ENCODE results near the gene PRUNE2. TPM values are rescaled to one million over a fixed set of nuclear protein-coding genes. Genes with fewer than 3 reads are reported as not detected.

Gene PRUNE2
- total RNA-seq, 2 experiments from 2014 or later = not detected

GRCh38 chr9:76916231-76916630 lies 10.3 kb upstream of the PRUNE2 start:
- Mint-ChIP-seq H3K4me1 (ENCODE audit: low read depth) (no peaks in the 10 kb centered on the region), H3K27ac (no peak overlapping the region), H3K4me3 (no peak overlapping the region), H3K9me3 (no peaks in the 10 kb centered on the region), H3K27me3 (peaks cover 48% of the 10 kb centered on the region), H3K36me3 (ENCODE audit: low read depth) (no peaks in the 10 kb centered on the region)
- H3K27ac ChIP-seq (ENCODE audit: low read depth in 1 of 2, low read length in 2 of 2) = no peak overlapping the region
- DNase-seq (no peak), ATAC-seq (ENCODE audit: poor library complexity) (no peak)
- POLR2A ChIA-PET = no interaction called here
- no peak overlapping the region for H3K4me3 ChIP-seq (ENCODE audit: low read length)
- no peaks in the 10 kb centered on the region for H3K9me3 ChIP-seq (ENCODE audit: control insufficient read depth in 1 of 2, insufficient read depth in 1 of 2, low read length in 2 of 2)
- no peaks in the 10 kb centered on the region for H3K36me3 ChIP-seq (ENCODE audit: insufficient read depth, low read length)
- TF ChIP-seq CTCF (IDR thresholded peaks at IDR 0.05) = no peak
- intact Hi-C loops (cut with DNase I, micrococcal nuclease) = no loop called here
- H3K27me3 ChIP-seq (ENCODE audit: control insufficient read depth in 1 of 2, insufficient read depth in 2 of 2, low read length in 2 of 2) = peaks cover 0 to 4% of the 10 kb centered on the region in 2 experiments
- no peaks in the 10 kb centered on the region for H3K4me1 ChIP-seq (ENCODE audit: insufficient read depth, low read length)
- CTCF ChIA-PET = no interaction called here

- no peaks in the 10 kb centered on the region for H3K4me1 Mint-ChIP-seq (ENCODE audit: low read depth)
- no peaks in the 10 kb centered on the region for H3K9me3 ChIP-seq (ENCODE audit: control insufficient read depth in 1 of 2, insufficient read depth in 1 of 2, low read length in 2 of 2)
- no peaks in the 10 kb centered on the region for H3K36me3 Mint-ChIP-seq (ENCODE audit: low read depth)
- no peaks in the 10 kb centered on the region for H3K9me3 Mint-ChIP-seq
- ATAC-seq (ENCODE audit: poor library complexity) (no peak), DNase-seq (no peak)
- H3K27me3 Mint-ChIP-seq = peaks cover 69% of the 10 kb centered on the region
- H3K4me3 Mint-ChIP-seq = no peak overlapping the region
- no peak overlapping the region for H3K27ac ChIP-seq (ENCODE audit: low read depth in 1 of 2, low read length in 2 of 2)
- intact Hi-C loops (cut with DNase I, micrococcal nuclease) = no loop called here
- POLR2A ChIA-PET = no interaction called here
- no peaks in the 10 kb centered on the region for H3K36me3 ChIP-seq (ENCODE audit: insufficient read depth, low read length)
- H3K4me1 ChIP-seq (ENCODE audit: insufficient read depth, low read length) = no peaks in the 10 kb centered on the region
- peaks cover 0 to 4% of the 10 kb centered on the region in 2 experiments for H3K27me3 ChIP-seq (ENCODE audit: control insufficient read depth in 1 of 2, insufficient read depth in 2 of 2, low read length in 2 of 2)
- no peak for TF ChIP-seq CTCF (IDR thresholded peaks at IDR 0.05)
- CTCF ChIA-PET = no interaction called here
- no peak overlapping the region for H3K4me3 ChIP-seq (ENCODE audit: low read length)
- no peak overlapping the region for H3K27ac Mint-ChIP-seq
These were observed 7.6 kb upstream of the PRUNE2 start for GRCh38 chr9:76913467-76913866.

- peaks cover 70% of the 10 kb centered on the region for H3K27me3 Mint-ChIP-seq
- no peak overlapping the region for H3K4me3 Mint-ChIP-seq
- ChIA-PET POLR2A (no interaction called here), CTCF (no interaction called here)
- H3K27ac ChIP-seq (ENCODE audit: low read depth in 1 of 2, low read length in 2 of 2) = no peak overlapping the region
- H3K4me3 ChIP-seq (ENCODE audit: low read length) = no peak overlapping the region
- peaks cover 0 to 2% of the 10 kb centered on the region in 2 experiments for H3K27me3 ChIP-seq (ENCODE audit: control insufficient read depth in 1 of 2, insufficient read depth in 2 of 2, low read length in 2 of 2)
- no peaks in the 10 kb centered on the region for H3K4me1 ChIP-seq (ENCODE audit: insufficient read depth, low read length)
- H3K9me3 ChIP-seq (ENCODE audit: control insufficient read depth in 1 of 2, insufficient read depth in 1 of 2, low read length in 2 of 2) = no peaks in the 10 kb centered on the region
- no peaks in the 10 kb centered on the region for H3K36me3 Mint-ChIP-seq (ENCODE audit: low read depth)
- DNase-seq (no peak), ATAC-seq (ENCODE audit: poor library complexity) (no peak)
- no peaks in the 10 kb centered on the region for H3K9me3 Mint-ChIP-seq
- no peak for TF ChIP-seq CTCF (IDR thresholded peaks at IDR 0.05)
- no peaks in the 10 kb centered on the region for H3K36me3 ChIP-seq (ENCODE audit: insufficient read depth, low read length)
- no peaks in the 10 kb centered on the region for H3K4me1 Mint-ChIP-seq (ENCODE audit: low read depth)
- intact Hi-C loops (cut with DNase I, micrococcal nuclease) = no loop called here
- no peak overlapping the region for H3K27ac Mint-ChIP-seq
These were observed 6.8 kb upstream of the PRUNE2 start for GRCh38 chr9:76912636-76913275.
